OCI-LY3 (cell line): ENCODE results near the gene SH2B2.

Experiments
- EZH2phosphoT487 ChIP-seq: fragments of 200-600 bp; shearing (Covaris generic); IDR thresholded peaks from 2 replicates; pipeline ENCODE4 v1.6.1; 2018; ENCODE audit warnings: antibody characterized with exemption, mixed run types, low read depth
- TF ChIP-seq, protein P1 (sequence below): fragments of 200-600, 300-600 bp; sonication (generic); IDR thresholded peaks from 2 replicates; pipeline ENCODE4 v1.5.1; 2014; ENCODE audit warnings: antibody characterized with exemption, low read length, low read depth

DNA sequence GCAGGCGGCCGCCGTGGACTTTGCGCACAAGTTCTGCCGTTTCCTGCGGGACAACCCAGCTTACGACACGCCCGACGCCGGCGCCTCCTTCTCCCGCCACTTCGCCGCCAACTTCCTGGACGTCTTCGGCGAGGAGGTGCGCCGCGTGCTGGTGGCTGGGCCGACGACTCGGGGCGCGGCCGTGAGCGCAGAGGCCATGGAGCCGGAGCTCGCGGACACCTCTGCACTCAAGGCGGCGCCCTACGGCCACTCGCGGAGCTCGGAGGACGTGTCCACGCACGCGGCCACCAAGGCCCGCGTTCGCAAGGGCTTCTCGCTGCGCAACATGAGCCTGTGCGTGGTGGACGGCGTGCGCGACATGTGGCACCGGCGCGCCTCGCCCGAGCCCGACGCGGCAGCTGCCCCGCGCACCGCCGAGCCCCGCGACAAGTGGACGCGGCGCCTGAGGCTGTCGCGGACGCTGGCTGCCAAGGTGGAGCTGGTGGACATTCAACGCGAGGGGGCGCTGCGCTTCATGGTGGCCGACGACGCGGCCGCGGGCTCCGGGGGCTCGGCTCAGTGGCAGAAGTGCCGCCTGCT is 14.1 kb downstream of the SH2B2 start:
- TF ChIP-seq, protein P1, sequence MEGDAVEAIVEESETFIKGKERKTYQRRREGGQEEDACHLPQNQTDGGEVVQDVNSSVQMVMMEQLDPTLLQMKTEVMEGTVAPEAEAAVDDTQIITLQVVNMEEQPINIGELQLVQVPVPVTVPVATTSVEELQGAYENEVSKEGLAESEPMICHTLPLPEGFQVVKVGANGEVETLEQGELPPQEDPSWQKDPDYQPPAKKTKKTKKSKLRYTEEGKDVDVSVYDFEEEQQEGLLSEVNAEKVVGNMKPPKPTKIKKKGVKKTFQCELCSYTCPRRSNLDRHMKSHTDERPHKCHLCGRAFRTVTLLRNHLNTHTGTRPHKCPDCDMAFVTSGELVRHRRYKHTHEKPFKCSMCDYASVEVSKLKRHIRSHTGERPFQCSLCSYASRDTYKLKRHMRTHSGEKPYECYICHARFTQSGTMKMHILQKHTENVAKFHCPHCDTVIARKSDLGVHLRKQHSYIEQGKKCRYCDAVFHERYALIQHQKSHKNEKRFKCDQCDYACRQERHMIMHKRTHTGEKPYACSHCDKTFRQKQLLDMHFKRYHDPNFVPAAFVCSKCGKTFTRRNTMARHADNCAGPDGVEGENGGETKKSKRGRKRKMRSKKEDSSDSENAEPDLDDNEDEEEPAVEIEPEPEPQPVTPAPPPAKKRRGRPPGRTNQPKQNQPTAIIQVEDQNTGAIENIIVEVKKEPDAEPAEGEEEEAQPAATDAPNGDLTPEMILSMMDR: no peak
- TF ChIP-seq EZH2phosphoT487: no peak
